ENCODE data around the gene PRR20G.

Gene PRR20G

DNA sequence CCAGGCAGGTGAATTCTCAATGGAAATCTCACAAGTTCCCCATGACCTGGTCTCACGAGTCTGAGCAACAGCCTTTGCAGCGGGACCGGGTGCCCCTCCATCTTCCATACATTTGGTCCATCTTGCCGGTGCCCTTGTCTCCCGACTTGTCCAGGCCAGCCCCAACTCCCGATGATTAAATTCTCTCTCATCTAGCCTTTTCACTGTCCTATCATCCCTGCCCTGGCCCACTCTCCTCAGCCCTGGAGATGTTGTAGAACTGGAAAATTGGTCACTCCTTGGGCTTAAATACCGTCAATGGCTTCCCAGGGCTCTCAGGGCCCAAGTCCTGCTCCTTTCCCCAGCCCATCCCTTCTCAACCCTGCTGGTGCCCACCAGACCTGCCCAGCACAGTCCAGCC lies 34.4 kb downstream of the PRR20G start:
- in situ Hi-C loops (cut with HindIII; ENCODE audit: low sequenced_read_pairs), result no loop called here
- no peak overlapping the region for H3K4me3 ChIP-seq (ENCODE audit: low read depth, low read length)
- no peak for DNase-seq (ENCODE audit: low read depth, low spot score)
- TF ChIP-seq, protein P1, sequence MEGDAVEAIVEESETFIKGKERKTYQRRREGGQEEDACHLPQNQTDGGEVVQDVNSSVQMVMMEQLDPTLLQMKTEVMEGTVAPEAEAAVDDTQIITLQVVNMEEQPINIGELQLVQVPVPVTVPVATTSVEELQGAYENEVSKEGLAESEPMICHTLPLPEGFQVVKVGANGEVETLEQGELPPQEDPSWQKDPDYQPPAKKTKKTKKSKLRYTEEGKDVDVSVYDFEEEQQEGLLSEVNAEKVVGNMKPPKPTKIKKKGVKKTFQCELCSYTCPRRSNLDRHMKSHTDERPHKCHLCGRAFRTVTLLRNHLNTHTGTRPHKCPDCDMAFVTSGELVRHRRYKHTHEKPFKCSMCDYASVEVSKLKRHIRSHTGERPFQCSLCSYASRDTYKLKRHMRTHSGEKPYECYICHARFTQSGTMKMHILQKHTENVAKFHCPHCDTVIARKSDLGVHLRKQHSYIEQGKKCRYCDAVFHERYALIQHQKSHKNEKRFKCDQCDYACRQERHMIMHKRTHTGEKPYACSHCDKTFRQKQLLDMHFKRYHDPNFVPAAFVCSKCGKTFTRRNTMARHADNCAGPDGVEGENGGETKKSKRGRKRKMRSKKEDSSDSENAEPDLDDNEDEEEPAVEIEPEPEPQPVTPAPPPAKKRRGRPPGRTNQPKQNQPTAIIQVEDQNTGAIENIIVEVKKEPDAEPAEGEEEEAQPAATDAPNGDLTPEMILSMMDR (IDR thresholded peaks at IDR 0.05; ENCODE audit: low read depth, low read length), result no peak

DNA sequence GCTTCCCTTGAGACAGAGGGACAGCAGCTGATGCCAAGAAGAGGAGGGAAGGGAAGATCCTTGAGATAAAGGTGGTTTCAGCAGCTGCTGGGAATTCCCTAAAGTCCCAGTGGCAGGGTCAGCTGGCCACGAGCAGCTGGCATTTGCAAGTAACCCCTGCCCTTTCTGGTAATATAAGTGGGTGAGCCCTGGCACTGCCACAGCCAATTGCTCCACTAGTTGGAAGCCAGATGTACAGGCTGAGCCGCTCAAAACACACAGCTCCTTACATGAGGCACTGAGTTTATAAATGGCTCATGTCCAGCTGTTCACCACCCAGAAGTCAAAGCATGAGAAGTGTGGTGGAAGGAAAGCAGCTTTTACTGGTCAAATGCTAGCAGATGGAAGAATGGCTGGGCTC lies 35.4 kb downstream of the PRR20G start:
- no peak overlapping the region for H3K4me3 ChIP-seq (ENCODE audit: low read depth, low read length)
- in situ Hi-C loops (cut with HindIII; ENCODE audit: low sequenced_read_pairs), result no loop called here
- TF ChIP-seq, protein P1 (IDR thresholded peaks at IDR 0.05; ENCODE audit: low read depth, low read length), result no peak
- DNase-seq (ENCODE audit: low read depth, low spot score), result no peak

DNA sequence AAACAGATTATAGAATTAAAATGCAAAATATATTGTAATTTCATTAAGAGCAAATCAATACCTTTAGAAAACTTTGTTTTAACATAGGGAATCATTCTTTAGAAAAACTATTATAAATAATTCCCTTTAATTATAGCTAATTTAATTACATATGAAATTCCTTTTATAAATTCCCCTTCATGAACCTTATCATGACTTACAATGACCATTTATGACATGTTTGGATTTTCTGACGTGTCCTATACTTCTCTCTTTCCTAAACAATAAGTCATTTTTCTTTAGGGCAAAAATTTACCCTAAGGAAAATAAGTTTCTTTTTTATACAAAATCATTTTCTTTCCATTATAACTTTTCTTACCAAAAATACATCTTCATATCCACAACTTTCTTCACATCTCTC lies 37.8 kb downstream of the PRR20G start:
- no peak for DNase-seq (ENCODE audit: low read depth, low spot score)
- TF ChIP-seq, protein P1 (IDR thresholded peaks at IDR 0.05; ENCODE audit: low read depth, low read length), result no peak
- no peak overlapping the region for H3K4me3 ChIP-seq (ENCODE audit: low read depth, low read length)
- in situ Hi-C loops (cut with HindIII; ENCODE audit: low sequenced_read_pairs), result no loop called here

DNA sequence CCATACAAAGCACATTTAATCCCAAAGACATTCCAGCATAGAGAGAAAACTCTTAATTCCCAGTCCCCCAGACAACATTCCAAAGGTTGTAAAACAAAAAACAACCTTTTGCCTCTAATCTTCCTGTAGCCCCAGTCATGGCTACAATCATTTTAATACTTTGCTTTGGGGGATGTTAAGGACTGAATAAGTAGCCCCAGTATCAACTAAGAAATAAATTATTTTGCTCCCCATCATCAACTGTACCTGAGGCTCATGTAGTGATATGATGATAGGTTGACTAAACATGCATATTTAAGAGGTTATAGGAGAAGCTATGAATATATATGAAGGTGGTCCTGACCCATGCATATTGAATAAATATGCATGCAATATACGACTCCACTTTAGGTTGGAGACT lies 40.6 kb downstream of the PRR20G start:
- in situ Hi-C loops (cut with HindIII; ENCODE audit: low sequenced_read_pairs), result no loop called here
- no peak overlapping the region for H3K4me3 ChIP-seq (ENCODE audit: low read depth, low read length)
- no peak for DNase-seq (ENCODE audit: low read depth, low spot score)
- TF ChIP-seq, protein P1 (IDR thresholded peaks at IDR 0.05; ENCODE audit: low read depth, low read length), result no peak

DNA sequence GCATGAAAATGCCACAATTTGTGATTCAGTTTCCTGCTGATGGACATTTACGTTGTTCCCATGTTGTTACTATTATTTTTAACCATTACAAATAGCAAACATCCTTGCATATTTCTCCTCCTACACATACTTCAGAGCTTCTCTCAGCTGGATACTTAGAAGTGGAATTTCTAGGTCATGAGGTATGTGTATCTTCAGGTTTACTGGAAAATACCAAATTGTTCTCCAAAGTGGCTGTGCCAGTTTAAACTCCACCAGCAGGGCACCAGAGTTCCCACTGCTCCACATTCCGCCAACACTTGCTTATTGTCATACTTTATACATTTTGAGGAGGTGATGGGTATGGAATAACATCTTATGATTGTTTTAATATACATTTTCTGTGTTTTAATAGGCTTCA lies 49.2 kb downstream of the PRR20G start:
- TF ChIP-seq, protein P1 (IDR thresholded peaks at IDR 0.05; ENCODE audit: low read depth, low read length), result no peak
- no peak overlapping the region for H3K4me3 ChIP-seq (ENCODE audit: low read depth, low read length)
- peak; percentile 38 for DNase-seq (ENCODE audit: low read depth, low spot score)
- in situ Hi-C loops (cut with HindIII; ENCODE audit: low sequenced_read_pairs), result no loop called here

DNA sequence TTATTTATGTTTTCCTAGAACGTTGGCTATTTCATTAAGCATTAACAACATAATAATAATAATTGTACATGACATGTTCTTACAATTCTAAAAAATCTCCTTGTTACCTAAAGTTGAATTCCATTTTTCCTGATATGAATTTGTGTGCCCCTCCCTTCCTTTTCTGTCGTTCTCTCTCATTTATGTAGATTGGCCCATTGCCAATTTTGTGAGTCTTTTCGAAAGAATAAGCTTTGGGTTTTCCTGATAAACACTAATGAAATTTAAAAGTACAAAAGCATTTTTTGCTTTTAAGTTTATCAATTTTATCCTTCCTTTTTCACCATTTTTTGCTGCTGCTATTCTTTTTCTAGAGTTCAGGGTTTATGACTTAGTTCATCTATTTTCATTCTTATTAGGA lies 50.0 kb downstream of the PRR20G start:
- in situ Hi-C loops (cut with HindIII; ENCODE audit: low sequenced_read_pairs), result no loop called here
- TF ChIP-seq, protein P1 (IDR thresholded peaks at IDR 0.05; ENCODE audit: low read depth, low read length), result no peak
- no peak for DNase-seq (ENCODE audit: low read depth, low spot score)

DNA sequence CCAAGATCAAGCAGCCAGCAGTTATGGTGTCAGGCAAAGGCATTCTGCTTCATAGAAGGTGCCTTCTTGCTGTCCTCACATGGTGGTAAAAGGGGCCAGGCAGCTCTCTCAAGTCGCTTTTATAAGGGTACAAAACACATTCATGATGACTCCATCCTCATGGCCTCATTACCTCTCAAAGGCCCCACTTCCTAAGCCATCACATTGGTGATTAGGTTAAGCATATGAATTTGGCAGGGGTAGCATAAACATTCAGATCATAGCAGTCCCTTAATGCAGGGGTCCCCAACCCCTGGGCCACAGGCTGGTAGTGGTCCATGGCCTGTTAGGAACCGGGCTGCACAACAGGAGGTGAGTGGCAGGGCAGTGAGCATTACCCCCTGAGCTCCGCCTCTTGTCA lies 52.1 kb downstream of the PRR20G start:
- TF ChIP-seq, protein P1 (IDR thresholded peaks at IDR 0.05; ENCODE audit: low read depth, low read length), result no peak
- H3K4me3 ChIP-seq (ENCODE audit: low read depth, low read length), result no peak overlapping the region
- in situ Hi-C loops (cut with HindIII; ENCODE audit: low sequenced_read_pairs), result no loop called here
- DNase-seq (ENCODE audit: low read depth, low spot score), result no peak

More for the DNA sequence above, 50.0 kb downstream of the PRR20G start:
- no peak overlapping the region for H3K4me3 ChIP-seq (ENCODE audit: low read depth, low read length)

Measured in astrocyte of the spinal cord (primary cell).